ENCODE results near the gene GRID1. TPM values are rescaled to one million over a fixed set of nuclear protein-coding genes. Genes with fewer than 3 reads are reported as not detected.
"Not testable (repeated sequence)": the region's sequence is repeated elsewhere in the genome, so short reads cannot be mapped to it uniquely, and the experiment has no call there.

GRID1 gene
- total and polyA plus RNA-seq, 2 donors = 2.4 to 3.9 TPM

DNA sequence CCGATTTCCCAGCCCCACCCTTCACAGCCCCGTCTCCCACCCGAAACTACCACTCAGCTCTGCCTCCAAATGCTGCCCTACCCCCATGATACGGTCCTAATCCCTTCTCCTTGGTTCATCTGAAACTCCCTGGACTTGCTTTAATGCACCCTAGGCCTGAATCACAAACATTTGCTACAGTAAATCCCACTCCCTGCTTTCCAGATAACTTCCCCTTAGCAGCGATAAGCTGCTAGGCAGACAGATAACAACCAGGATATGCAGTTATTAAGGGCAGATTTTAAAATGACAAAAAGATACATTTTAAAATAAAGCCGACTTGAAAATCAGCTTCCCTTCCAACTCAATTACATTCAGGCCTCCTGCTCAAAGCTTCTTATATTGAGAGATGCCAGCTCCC lies 514.7 kb downstream of the GRID1 start:
- no peak for DNase-seq (ENCODE audit: extremely low spot score)
- WGBS = 58% methylated on average over 6 of the region's 6 CpGs
- no peak overlapping the region for H3K27ac ChIP-seq (ENCODE audit: low read depth)
- H3K4me3 ChIP-seq (ENCODE audit: low read depth, low read length) = no peak overlapping the region
- H3K36me3 ChIP-seq (ENCODE audit: insufficient read depth) = no peaks in the 10 kb centered on the region
- H3K4me1 ChIP-seq (ENCODE audit: insufficient read depth) = no peaks in the 10 kb centered on the region

GRCh38 chr10:85851325-85851724 lies 515.3 kb downstream of the GRID1 start:
- no peaks in the 10 kb centered on the region for H3K4me1 ChIP-seq (ENCODE audit: insufficient read depth)
- 60% methylated on average over 2 of the region's 2 CpGs for WGBS
- H3K36me3 ChIP-seq (ENCODE audit: insufficient read depth) = no peaks in the 10 kb centered on the region
- no peak overlapping the region for H3K27ac ChIP-seq (ENCODE audit: low read depth)
- no peak for DNase-seq (ENCODE audit: extremely low spot score)
- H3K4me3 ChIP-seq (ENCODE audit: low read depth, low read length) = no peak overlapping the region

GRCh38 chr10:85850736-85851135 lies 515.9 kb downstream of the GRID1 start:
- H3K4me1 ChIP-seq (ENCODE audit: insufficient read depth) = no peaks in the 10 kb centered on the region
- H3K4me3 ChIP-seq (ENCODE audit: low read depth, low read length) = no peak overlapping the region
- no peak overlapping the region for H3K27ac ChIP-seq (ENCODE audit: low read depth)
- no peaks in the 10 kb centered on the region for H3K36me3 ChIP-seq (ENCODE audit: insufficient read depth)
- DNase-seq (ENCODE audit: extremely low spot score) = no peak
- WGBS = 94% methylated on average over 3 of the region's 3 CpGs

DNA sequence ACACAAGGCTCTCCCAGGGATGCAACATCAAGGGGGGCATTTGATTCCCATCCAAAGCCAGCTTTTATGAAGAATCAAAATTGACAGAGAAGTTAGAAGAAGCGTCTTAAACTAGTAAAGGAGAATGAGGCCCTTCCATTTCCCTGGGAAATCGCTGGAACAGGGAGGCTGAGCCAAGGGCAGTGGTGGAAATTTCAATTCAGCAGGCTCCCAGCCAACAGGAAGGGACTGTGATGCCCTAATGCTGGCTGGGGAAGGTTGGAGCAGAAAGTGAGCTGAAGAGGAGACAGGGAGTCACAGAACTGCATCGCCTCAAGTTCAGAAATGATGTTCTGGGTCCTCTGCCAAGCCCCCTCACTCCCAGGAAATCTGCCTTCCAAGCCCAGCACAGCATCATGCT lies 517.3 kb downstream of the GRID1 start:
- Histone ChIP-seq H3K4me1 (ENCODE audit: insufficient read depth) (no peaks in the 10 kb centered on the region), H3K4me3 (ENCODE audit: low read depth, low read length) (no peak overlapping the region), H3K36me3 (ENCODE audit: insufficient read depth) (no peaks in the 10 kb centered on the region), H3K27ac (ENCODE audit: low read depth) (no peak overlapping the region)
- WGBS = 52% methylated on average over 3 of the region's 3 CpGs
- no peak for DNase-seq (ENCODE audit: extremely low spot score)

DNA sequence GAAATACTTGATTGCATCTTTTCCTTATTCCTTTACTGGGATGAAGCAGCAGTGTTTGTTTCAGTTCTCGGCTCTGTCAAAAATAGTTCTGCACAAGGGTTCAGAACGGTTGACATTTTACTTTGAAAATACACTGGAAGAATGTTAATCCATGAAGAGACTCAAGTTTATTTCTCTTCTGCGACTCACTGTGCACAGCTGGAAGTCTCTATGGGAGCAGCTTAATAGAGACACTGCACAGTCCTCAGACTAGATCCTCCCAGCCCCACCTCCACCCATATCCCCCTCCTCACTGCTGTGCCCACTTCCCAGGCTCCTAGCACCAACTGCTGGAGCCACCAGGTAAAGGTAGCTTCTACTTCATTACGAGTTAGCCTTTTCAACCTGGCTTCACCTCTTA lies 517.8 kb downstream of the GRID1 start:
- no peak overlapping the region for H3K27ac ChIP-seq (ENCODE audit: low read depth)
- 38% methylated on average over 4 of the region's 4 CpGs for WGBS
- DNase-seq (ENCODE audit: extremely low spot score) = no peak

DNA sequence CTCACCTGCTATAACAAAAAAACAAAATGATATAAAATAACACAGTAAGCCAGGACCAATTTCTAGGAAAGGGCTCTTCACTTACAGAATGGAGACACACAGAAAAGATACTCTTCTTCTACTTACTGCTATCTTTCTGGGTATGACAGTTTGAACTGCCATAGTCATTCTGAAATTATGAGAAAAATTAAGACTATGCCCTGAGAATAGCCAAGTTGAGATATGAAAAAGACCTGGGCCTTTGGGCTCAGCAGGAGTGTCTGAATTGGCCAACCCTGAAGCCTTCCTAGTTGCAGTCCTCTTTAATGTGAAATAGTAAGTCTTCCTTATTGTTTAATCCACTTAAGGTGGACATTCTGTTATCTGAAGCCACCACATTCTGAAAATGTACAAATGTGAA lies 519.5 kb downstream of the GRID1 start:
- Histone ChIP-seq H3K4me1 (ENCODE audit: insufficient read depth) (no peaks in the 10 kb centered on the region), H3K36me3 (ENCODE audit: insufficient read depth) (no peaks in the 10 kb centered on the region), H3K4me3 (ENCODE audit: low read depth, low read length) (no peak overlapping the region), H3K27ac (ENCODE audit: low read depth) (no peak overlapping the region)
- DNase-seq (ENCODE audit: extremely low spot score) = no peak

More for the DNA sequence above, 517.8 kb downstream of the GRID1 start:
- H3K36me3 ChIP-seq (ENCODE audit: insufficient read depth) = no peaks in the 10 kb centered on the region
- H3K4me1 ChIP-seq (ENCODE audit: insufficient read depth) = no peaks in the 10 kb centered on the region
- H3K4me3 ChIP-seq (ENCODE audit: low read depth, low read length) = no peak overlapping the region

- not testable (repeated sequence) for H3K36me3 ChIP-seq (ENCODE audit: insufficient read depth); H3K4me3 ChIP-seq (ENCODE audit: low read depth, low read length); DNase-seq (ENCODE audit: extremely low spot score)
These were observed 527.9 kb downstream of the GRID1 start for GRCh38 chr10:85838660-85839059.

DNA sequence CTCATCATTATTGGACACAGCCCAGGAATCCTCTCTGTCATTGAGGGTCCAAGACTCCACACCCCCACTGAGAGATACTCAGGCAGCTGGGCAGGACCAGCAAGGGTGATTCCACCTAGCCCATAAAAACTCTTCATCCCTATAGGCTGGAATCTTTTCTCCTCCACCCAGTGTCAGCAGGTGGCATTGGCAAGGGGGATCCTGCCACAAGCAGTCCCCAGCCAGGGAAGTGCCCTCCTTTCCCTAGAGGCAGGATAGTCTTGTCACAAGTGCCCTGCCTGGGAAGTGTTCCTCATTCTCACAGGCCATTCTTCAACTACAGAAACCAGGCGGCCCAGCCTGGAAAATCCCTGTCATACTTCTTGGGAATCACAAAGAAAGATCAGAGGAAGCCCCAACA lies 533.6 kb downstream of the GRID1 start:
- Histone ChIP-seq H3K4me3 (ENCODE audit: low read depth, low read length) (no peak overlapping the region), H3K36me3 (ENCODE audit: insufficient read depth) (no peaks in the 10 kb centered on the region), H3K27ac (ENCODE audit: low read depth) (no peak overlapping the region), H3K4me1 (ENCODE audit: insufficient read depth) (no peaks in the 10 kb centered on the region)
- DNase-seq (ENCODE audit: extremely low spot score) = no peak
- WGBS = 51% methylated on average over 1 of the region's 1 CpG

More at GRCh38 chr10:85838660-85839059, 527.9 kb downstream of the GRID1 start:
- not testable (repeated sequence) for H3K4me1 ChIP-seq (ENCODE audit: insufficient read depth); H3K27ac ChIP-seq (ENCODE audit: low read depth)

GRCh38 chr10:85831422-85831821 lies 535.2 kb downstream of the GRID1 start:
- H3K4me1 ChIP-seq (ENCODE audit: insufficient read depth) = no peaks in the 10 kb centered on the region
- H3K36me3 ChIP-seq (ENCODE audit: insufficient read depth) = no peaks in the 10 kb centered on the region
- H3K27ac ChIP-seq (ENCODE audit: low read depth) = no peak overlapping the region
- WGBS = 66% methylated on average over 3 of the region's 3 CpGs
- DNase-seq (ENCODE audit: extremely low spot score) = no peak
- H3K4me3 ChIP-seq (ENCODE audit: low read depth, low read length) = no peak overlapping the region

GRCh38 chr10:85826377-85826776 lies 540.2 kb downstream of the GRID1 start:
- no peaks in the 10 kb centered on the region for H3K4me1 ChIP-seq (ENCODE audit: insufficient read depth)
- H3K36me3 ChIP-seq (ENCODE audit: insufficient read depth) = no peaks in the 10 kb centered on the region
- no peak overlapping the region for H3K4me3 ChIP-seq (ENCODE audit: low read depth, low read length)
- 94% methylated on average over 4 of the region's 4 CpGs for WGBS
- H3K27ac ChIP-seq (ENCODE audit: low read depth) = no peak overlapping the region
- no peak for DNase-seq (ENCODE audit: extremely low spot score)

GRCh38 chr10:85811405-85811804 lies 555.2 kb downstream of the GRID1 start:
- Histone ChIP-seq H3K4me3 (ENCODE audit: low read depth, low read length) (no peak overlapping the region), H3K4me1 (ENCODE audit: insufficient read depth) (no peaks in the 10 kb centered on the region), H3K27ac (ENCODE audit: low read depth) (no peak overlapping the region), H3K36me3 (ENCODE audit: insufficient read depth) (no peaks in the 10 kb centered on the region)
- DNase-seq (ENCODE audit: extremely low spot score) = no peak
- 82% methylated on average over 2 of the region's 2 CpGs for WGBS

- H3K27ac ChIP-seq (ENCODE audit: low read depth) = no peak overlapping the region
- no peaks in the 10 kb centered on the region for H3K36me3 ChIP-seq (ENCODE audit: insufficient read depth)
- no peak overlapping the region for H3K4me3 ChIP-seq (ENCODE audit: low read depth, low read length)
- 76% methylated on average over 1 of the region's 1 CpG for WGBS
- no peaks in the 10 kb centered on the region for H3K4me1 ChIP-seq (ENCODE audit: insufficient read depth)
- DNase-seq (ENCODE audit: extremely low spot score) = no peak
These were observed 555.9 kb downstream of the GRID1 start for GRCh38 chr10:85810674-85811073.

DNA sequence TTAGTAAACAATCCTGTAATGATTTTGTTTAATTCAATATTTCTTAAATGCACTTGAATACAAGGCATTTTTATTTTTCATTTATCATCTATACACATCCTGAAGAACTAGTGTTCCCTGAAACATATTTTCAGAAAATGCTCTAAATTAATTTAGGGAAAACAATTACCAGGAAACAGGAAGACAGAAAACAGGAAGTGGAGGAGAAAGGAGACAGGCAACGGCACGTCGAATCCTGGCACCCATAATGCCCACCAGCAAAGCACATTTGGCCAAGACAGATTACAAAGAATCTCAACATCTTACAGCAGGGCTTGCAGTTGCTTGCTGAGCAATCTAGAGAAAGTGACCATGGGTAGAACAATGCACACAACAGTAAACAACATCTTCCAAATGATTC lies 571.1 kb downstream of the GRID1 start:
- 54% methylated on average over 3 of the region's 3 CpGs for WGBS

GRCh38 chr10:85794553-85794952 lies 572.0 kb downstream of the GRID1 start:
- Histone ChIP-seq H3K36me3 (ENCODE audit: insufficient read depth) (no peaks in the 10 kb centered on the region), H3K4me1 (ENCODE audit: insufficient read depth) (no peaks in the 10 kb centered on the region), H3K4me3 (ENCODE audit: low read depth, low read length) (no peak overlapping the region), H3K27ac (ENCODE audit: low read depth) (no peak overlapping the region)
- 45% methylated on average over 2 of the region's 2 CpGs for WGBS
- no peak for DNase-seq (ENCODE audit: extremely low spot score)

More for the DNA sequence above, 571.1 kb downstream of the GRID1 start:
- Histone ChIP-seq H3K27ac (ENCODE audit: low read depth) (no peak overlapping the region), H3K4me1 (ENCODE audit: insufficient read depth) (no peaks in the 10 kb centered on the region), H3K36me3 (ENCODE audit: insufficient read depth) (no peaks in the 10 kb centered on the region), H3K4me3 (ENCODE audit: low read depth, low read length) (no peak overlapping the region)
- no peak for DNase-seq (ENCODE audit: extremely low spot score)

DNA sequence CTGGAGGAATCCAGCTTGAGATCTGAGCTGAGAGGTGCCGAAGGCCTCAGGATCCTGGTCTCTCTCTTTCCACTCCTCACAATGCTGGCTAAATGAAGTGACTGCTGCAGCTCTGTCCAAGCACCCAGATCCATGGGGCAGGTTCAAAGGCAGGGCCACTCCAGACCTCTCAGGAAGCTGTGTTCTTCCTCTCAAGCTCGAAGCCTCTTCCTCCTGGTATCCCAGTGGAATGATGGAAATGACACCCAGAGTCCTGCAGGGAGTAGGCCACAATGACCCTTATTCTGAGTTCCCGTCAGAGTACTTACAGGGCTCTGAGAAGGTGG lies 574.1 kb downstream of the GRID1 start:
- Histone ChIP-seq H3K4me1 (ENCODE audit: insufficient read depth) (no peaks in the 10 kb centered on the region), H3K36me3 (ENCODE audit: insufficient read depth) (no peaks in the 10 kb centered on the region), H3K27ac (ENCODE audit: low read depth) (no peak overlapping the region), H3K4me3 (ENCODE audit: low read depth, low read length) (no peak overlapping the region)
- no peak for DNase-seq (ENCODE audit: extremely low spot score)
- WGBS = 59% methylated on average over 3 of the region's 3 CpGs

Measured in urinary bladder (tissue), 4 donors.